ENCODE results near the gene CSRP1. TPM values are rescaled to one million over a fixed set of nuclear protein-coding genes. Genes with fewer than 3 reads are reported as not detected.

The CSRP1 gene
- polyA plus RNA-seq, 4 donors, result 137 to 155 (median 150) TPM

Other genes with a start within 250 kb of the CSRP1 start
- under 1 TPM; 0.06 to 0.67 (median 0.28) TPM for gene PKP1, start 223.6 kb downstream of the CSRP1 start, polyA plus RNA-seq (ENCODE audit: insufficient read length in 4 of 4)
- 10 to 100 TPM; 58.6 to 74.7 (median 59.0) TPM for gene TNNT2, start 129.4 kb downstream of the CSRP1 start, polyA plus RNA-seq (ENCODE audit: insufficient read length in 4 of 4)
- 10 to 100 TPM; 26.8 to 36.9 (median 31.5) TPM for gene LAD1, start 107.8 kb downstream of the CSRP1 start, polyA plus RNA-seq (ENCODE audit: insufficient read length in 4 of 4)
- 10 to 100 TPM; 46.1 to 70.2 (median 62.8) TPM for gene TNNI1, start 85.4 kb downstream of the CSRP1 start, polyA plus RNA-seq (ENCODE audit: insufficient read length in 4 of 4)
- gene PHLDA3, start 37.9 kb downstream of the CSRP1 start, polyA plus RNA-seq (ENCODE audit: insufficient read length in 4 of 4), result 10 to 100 TPM in 3 of 4 donors, 1 to 10 TPM in 1; 8.8 to 17.1 (median 11.7) TPM
- 10 to 100 TPM; 18.8 to 20.8 (median 19.1) TPM for gene NAV1, start 32.0 kb upstream of the CSRP1 start, polyA plus RNA-seq (ENCODE audit: insufficient read length in 4 of 4)